Epithelial cell of esophagus (primary cell): ENCODE data around the gene NEURL1.

Experiments used
- DNase-seq: peaks from one replicate; pipeline ENCODE4 v3.0.0; 2010; ENCODE audit warnings: low read depth
- H3K4me3 ChIP-seq: 2 replicates; pipeline ENCODE4 v1.5.1; 2011; ENCODE audit warnings: mild to moderate bottlenecking, low read length, control low read depth
- TF ChIP-seq, protein P1 (sequence below): IDR thresholded peaks from 2 replicates; pipeline ENCODE4 v1.5.1; 2011; ENCODE audit warnings: low read depth, mild to moderate bottlenecking, low read length, control low read depth, inconsistent platforms; ENCODE audit not compliant: insufficient read depth; ENCODE audit errors: missing control alignments

Gene NEURL1

DNA sequence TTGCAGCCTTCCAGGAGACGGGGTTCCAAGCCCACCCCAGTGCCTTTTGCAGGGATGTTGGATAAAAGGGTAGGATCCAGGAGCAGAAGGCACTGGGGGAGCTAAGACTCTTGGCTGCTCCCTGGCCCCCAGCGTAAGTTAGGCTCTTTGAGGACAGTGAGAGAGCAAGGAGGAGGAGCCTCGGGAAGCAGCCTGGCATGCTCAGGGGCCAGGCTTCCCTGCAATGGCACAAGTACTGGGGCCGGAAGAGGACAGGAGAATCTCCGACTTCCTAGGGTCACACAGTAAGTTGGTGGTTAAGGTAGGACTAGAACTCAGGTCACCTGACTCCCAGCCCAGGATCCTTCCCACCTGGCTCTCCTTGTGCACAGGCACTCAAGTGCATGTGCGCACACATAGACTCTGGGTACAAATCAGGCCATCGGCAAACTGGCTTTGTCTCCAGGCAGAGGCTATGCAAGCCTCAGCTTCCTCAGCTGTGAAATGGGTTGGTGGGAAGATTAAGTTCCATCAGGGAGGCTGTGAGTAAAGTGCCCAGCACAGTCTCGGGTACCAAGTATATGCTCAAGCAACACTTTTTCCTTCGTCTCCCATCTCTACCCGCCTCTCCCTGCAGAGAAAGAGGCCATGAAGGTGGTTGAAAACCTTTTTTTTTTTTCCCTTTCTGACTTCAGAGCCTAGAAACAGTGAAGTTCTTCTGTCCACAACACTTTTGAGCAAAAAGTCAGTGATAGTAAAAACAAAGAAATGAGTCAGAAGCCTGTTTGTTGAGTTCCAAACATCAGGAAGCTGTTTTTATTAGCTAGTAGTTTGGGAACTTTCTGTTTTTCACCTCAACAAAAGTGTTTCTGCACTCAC lies 79.1 kb downstream of the NEURL1 start:
- H3K4me3 ChIP-seq, result no peak overlapping the region
- DNase-seq, result peak; percentile 41
- TF ChIP-seq, protein P1, sequence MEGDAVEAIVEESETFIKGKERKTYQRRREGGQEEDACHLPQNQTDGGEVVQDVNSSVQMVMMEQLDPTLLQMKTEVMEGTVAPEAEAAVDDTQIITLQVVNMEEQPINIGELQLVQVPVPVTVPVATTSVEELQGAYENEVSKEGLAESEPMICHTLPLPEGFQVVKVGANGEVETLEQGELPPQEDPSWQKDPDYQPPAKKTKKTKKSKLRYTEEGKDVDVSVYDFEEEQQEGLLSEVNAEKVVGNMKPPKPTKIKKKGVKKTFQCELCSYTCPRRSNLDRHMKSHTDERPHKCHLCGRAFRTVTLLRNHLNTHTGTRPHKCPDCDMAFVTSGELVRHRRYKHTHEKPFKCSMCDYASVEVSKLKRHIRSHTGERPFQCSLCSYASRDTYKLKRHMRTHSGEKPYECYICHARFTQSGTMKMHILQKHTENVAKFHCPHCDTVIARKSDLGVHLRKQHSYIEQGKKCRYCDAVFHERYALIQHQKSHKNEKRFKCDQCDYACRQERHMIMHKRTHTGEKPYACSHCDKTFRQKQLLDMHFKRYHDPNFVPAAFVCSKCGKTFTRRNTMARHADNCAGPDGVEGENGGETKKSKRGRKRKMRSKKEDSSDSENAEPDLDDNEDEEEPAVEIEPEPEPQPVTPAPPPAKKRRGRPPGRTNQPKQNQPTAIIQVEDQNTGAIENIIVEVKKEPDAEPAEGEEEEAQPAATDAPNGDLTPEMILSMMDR, result no peak

DNA sequence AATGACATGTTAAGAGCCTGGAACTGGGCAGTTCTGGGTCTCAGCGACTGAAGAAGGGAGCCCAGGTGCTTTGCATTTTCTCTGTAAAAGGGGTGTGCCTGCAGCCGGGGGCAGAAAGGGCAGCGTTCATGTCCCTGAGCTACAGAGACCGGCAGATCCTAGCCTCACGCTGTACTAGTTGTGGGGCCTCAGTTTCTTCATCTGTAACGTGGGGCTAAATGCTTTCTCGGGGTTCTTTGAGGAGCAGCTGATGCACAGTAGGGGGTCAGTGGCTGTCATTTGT lies 79.6 kb downstream of the NEURL1 start:
- DNase-seq, result no peak

GRCh38 chr10:103574097-103575061 lies 80.9 kb downstream of the NEURL1 start:
- no peak for DNase-seq
- no peak overlapping the region for H3K4me3 ChIP-seq
- TF ChIP-seq, protein P1, result no peak

More for the DNA sequence above, 79.6 kb downstream of the NEURL1 start:
- H3K4me3 ChIP-seq, result no peak overlapping the region
- TF ChIP-seq, protein P1, result no peak

GRCh38 chr10:103575416-103576075 lies 82.0 kb downstream of the NEURL1 start:
- TF ChIP-seq, protein P1, result no peak
- H3K4me3 ChIP-seq, result no peak overlapping the region
- no peak for DNase-seq

DNA sequence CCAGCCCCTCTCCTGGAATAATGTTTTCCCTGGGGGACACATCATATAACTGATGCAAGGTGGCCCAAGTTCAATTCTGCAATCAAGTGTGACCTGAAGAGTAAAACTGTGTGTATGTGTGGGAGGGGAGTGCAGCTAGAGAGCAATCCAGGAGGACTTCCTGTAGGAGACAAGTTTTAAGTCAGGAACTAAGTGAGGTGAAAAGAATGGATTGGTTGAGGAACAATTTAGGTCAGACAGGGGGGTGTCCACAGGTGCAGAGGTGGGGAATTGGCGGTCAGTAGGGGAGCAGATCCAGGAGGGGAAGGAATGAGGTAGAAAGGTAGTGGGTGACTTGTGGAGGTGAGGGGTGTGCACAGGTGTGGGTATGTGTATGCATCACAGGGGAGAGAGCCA lies 82.6 kb downstream of the NEURL1 start:
- H3K4me3 ChIP-seq, result no peak overlapping the region
- no peak for DNase-seq
- TF ChIP-seq, protein P1, result no peak

DNA sequence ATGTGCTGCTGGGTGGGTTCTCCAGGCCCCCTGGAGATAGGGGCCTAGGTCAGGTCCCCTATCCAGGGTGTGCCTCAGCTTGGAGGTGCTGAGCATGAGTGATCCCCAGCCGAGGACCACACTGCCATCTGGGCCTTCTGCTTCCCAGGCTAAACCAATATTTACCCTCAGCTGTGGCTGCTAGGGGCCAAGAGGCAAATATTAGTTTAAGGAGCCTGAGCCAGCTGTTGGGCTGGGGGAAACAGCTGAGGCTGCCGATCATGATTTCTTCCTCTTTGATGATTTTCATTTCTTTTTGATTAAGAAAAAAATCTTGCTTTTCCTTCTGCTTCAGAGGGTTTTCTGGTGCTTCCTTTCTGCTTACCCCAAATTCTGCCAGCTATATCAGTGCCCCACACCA lies 83.4 kb downstream of the NEURL1 start:
- no peak for DNase-seq
- no peak overlapping the region for H3K4me3 ChIP-seq
- TF ChIP-seq, protein P1, result no peak
